Spleen (tissue), 7 donors: ENCODE results near the gene CATSPER3.

Experiments used
- CTCF ChIP-seq, 11 experiments: fragments of 200-600 bp in 7 of 11; fragments of 450-650 bp in 4 of 11; sonication (generic) in 4 of 11; IDR thresholded peaks in 8 of 11; conservative IDR thresholded peaks in 3 of 11; 1 replicate in 7 of 11; 2 replicates in 4 of 11; pipeline versions ENCODE4 v1.4.0 to v1.8.0; 2016 to 2021; ENCODE audit warnings: antibody characterized with exemption in 11 of 11, inconsistent platforms in 4 of 11, mild to moderate bottlenecking in 1 of 11
- POLR2A ChIP-seq, 3 donors: fragments of 450-650 bp; IDR thresholded peaks; one replicate each; pipeline ENCODE4 v1.5.1; 2017; ENCODE audit warnings: antibody characterized with exemption in 3 of 3, mild to moderate bottlenecking in 1 of 3
- donor health status: DM: no; HTN: no; CAD: no; lungs with moderate emphysema.
- donor health status: DM: no; HTN: no; CAD: no.
- donor health status: DM: no; HTN: no; CAD: no.

GRCh38 chr5:135026645-135027265 lies 59.0 kb downstream of the CATSPER3 start:
- TF ChIP-seq CTCF (IDR thresholded peaks at IDR 0.05 in 8 of 11, conservative IDR thresholded peaks at IDR 0.05 in 3 of 11) = no peak
- TF ChIP-seq POLR2A (IDR thresholded peaks at IDR 0.05) = no peak
